ENCODE measurements around the gene SUDS3. TPM values are rescaled to one million over a fixed set of nuclear protein-coding genes. Genes with fewer than 3 reads are reported as not detected.

The SUDS3 gene
- total RNA-seq, 1 donor from 2014 or later = 28.5 TPM

DNA sequence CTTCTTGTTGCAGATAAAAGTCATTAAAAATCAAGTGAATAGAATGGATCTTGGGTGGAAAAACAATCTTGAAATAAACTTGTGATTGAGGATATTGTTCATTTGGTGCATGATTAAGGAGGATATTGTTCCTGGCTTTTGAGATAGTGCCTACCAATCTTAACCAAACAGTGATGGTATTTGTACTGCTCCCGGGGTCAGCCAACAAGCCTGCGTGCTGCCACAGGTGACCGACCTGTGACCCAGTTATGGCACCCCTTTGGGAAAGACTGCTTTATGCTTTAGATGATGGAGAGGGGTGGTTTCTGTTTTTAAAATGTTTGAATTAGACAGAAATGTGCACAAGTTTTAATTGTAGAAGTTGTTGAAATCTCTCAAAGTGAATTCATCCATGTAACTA, 41.6 kb downstream of the SUDS3 start:
- TF ChIP-seq, protein P1, sequence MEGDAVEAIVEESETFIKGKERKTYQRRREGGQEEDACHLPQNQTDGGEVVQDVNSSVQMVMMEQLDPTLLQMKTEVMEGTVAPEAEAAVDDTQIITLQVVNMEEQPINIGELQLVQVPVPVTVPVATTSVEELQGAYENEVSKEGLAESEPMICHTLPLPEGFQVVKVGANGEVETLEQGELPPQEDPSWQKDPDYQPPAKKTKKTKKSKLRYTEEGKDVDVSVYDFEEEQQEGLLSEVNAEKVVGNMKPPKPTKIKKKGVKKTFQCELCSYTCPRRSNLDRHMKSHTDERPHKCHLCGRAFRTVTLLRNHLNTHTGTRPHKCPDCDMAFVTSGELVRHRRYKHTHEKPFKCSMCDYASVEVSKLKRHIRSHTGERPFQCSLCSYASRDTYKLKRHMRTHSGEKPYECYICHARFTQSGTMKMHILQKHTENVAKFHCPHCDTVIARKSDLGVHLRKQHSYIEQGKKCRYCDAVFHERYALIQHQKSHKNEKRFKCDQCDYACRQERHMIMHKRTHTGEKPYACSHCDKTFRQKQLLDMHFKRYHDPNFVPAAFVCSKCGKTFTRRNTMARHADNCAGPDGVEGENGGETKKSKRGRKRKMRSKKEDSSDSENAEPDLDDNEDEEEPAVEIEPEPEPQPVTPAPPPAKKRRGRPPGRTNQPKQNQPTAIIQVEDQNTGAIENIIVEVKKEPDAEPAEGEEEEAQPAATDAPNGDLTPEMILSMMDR (IDR thresholded peaks at IDR 0.05) = no peak
- no peaks in the 10 kb centered on the region for H3K4me1 ChIP-seq
- DNase-seq = no peak
- no peak overlapping the region for H3K27ac ChIP-seq
- H3K36me3 ChIP-seq = peaks cover 41% of the 10 kb centered on the region
- H3K27me3 ChIP-seq (ENCODE audit: low read depth) = no peaks in the 10 kb centered on the region
- intact Hi-C loops (cut with DNase I) = no loop called here
- no peak overlapping the region for H3K4me3 ChIP-seq
- no peaks in the 10 kb centered on the region for H3K9me3 ChIP-seq
- no peak for ATAC-seq

DNA sequence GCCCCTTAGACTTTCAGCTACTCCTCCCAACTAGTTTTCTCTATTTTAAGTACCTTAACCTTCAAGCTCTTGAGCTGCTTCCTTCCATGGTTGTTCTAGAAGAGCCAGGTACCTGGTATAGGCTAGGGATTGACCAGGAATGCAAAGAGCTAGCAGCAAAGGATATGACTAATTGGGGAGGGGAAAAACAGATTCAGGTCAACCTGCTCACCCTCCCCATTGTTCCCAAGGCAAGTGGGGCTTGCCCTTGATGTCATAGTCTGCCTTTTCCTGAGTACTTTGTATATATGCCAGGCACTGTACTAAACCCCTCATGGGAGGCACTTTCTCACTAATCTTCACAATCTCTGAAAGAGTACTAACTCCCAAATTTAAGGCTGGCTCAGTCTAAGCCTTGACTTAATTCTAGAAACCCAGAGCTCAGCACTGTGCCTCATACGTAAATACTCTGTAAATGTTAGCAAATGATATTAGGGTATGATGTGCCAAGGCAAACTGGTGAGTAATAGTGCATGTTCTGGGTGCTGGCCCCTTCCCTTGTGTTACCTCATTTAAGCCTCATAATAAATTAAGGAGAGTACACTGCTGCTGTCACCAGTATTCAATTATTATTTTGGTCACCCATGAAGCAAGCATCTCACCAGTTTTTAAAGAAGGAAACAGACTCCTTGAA, 42.2 kb downstream of the SUDS3 start:
- intact Hi-C loops (cut with DNase I) = no loop called here
- no peak for ATAC-seq
- Histone ChIP-seq H3K9me3 (no peaks in the 10 kb centered on the region), H3K27me3 (ENCODE audit: low read depth) (no peaks in the 10 kb centered on the region), H3K4me3 (no peak overlapping the region), H3K4me1 (no peaks in the 10 kb centered on the region), H3K27ac (no peak overlapping the region), H3K36me3 (peaks cover 35% of the 10 kb centered on the region)
- TF ChIP-seq, protein P1 (IDR thresholded peaks at IDR 0.05) = no peak
- DNase-seq = no peak

DNA sequence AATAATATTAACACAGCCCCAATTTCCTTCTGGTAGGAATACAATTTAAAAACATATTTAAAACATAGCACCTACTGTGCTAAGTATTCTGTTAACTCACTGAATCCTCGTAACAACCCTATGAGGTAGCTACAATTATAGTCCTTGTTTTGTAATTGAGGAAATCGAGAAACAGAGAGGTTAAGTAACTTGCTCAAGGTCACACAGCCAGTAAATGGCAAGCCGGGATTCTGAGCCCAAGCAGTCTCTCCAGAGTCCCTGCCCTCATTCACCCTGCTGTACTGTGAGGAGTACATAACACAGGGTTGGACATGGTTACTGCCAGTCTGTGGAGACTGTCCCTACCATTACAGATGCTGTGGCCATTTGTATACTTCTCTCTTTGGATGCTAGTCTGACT, 44.3 kb downstream of the SUDS3 start:
- Histone ChIP-seq H3K4me3 (no peak overlapping the region), H3K4me1 (no peaks in the 10 kb centered on the region), H3K36me3 (peaks cover 13% of the 10 kb centered on the region), H3K27ac (no peak overlapping the region), H3K9me3 (no peaks in the 10 kb centered on the region), H3K27me3 (ENCODE audit: low read depth) (no peaks in the 10 kb centered on the region)
- intact Hi-C loops (cut with DNase I) = no loop called here
- DNase-seq (no peak), ATAC-seq (no peak)
- TF ChIP-seq, protein P1 (IDR thresholded peaks at IDR 0.05) = no peak

DNA sequence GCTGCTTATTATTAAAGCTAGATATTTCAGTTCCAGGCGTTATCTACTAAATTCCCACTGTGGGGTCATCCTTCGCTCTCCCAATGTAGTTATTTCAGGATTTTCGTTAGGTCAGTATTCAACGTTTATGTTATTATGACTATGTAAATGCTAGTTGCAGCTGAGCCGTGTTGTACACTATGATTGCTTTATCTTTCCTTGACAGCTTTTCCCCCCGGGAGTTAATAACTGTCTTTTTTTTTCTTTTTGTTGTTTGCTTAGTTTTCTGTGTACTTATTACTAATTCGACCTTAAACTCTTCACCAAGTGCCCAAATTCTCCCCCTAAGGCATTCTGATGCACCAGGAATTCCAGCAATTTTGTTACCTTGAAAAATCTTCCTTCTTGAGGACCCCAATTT, 48.5 kb downstream of the SUDS3 start:
- no peaks in the 10 kb centered on the region for H3K9me3 ChIP-seq
- no peak for DNase-seq
- H3K36me3 ChIP-seq = no peaks in the 10 kb centered on the region
- no peak overlapping the region for H3K4me3 ChIP-seq
- H3K4me1 ChIP-seq = no peaks in the 10 kb centered on the region
- no peak overlapping the region for H3K27ac ChIP-seq
- no peak for ATAC-seq
- intact Hi-C loops (cut with DNase I) = no loop called here
- TF ChIP-seq, protein P1 (IDR thresholded peaks at IDR 0.05) = no peak
- H3K27me3 ChIP-seq (ENCODE audit: low read depth) = no peaks in the 10 kb centered on the region

DNA sequence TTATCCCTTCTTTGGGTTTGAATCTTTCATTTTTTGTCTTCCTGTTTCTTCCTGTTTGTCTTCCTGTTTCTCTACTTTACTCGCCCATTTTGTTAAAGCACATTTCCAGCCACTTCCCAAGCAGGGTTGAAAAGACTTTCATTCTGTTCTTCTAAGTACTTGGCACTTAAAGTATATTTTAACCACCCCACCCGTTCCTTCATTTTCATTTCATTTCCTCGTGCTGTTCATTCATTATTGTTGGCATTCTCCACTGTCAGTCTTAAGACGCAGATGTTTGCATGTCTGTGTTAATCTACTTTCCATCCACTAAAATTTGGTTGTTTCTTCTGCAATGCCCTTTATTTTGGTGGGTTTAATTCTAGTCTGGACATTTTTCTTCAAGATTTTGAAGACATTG, 49.0 kb downstream of the SUDS3 start:
- Histone ChIP-seq H3K9me3 (no peaks in the 10 kb centered on the region), H3K27ac (no peak overlapping the region), H3K36me3 (no peaks in the 10 kb centered on the region), H3K4me1 (no peaks in the 10 kb centered on the region), H3K4me3 (no peak overlapping the region), H3K27me3 (ENCODE audit: low read depth) (no peaks in the 10 kb centered on the region)
- TF ChIP-seq, protein P1 (IDR thresholded peaks at IDR 0.05) = no peak
- DNase-seq (no peak), ATAC-seq (no peak)
- intact Hi-C loops (cut with DNase I) = no loop called here
